Keratinocyte (primary cell): ENCODE data around the gene C4orf51. TPM values are rescaled to one million over a fixed set of nuclear protein-coding genes. Genes with fewer than 3 reads are reported as not detected.

ENCODE experiments used
- DNase-seq: peaks from one replicate; pipeline ENCODE4 v3.0.0-alpha.2; 2011; ENCODE audit warnings: low read depth, missing footprints, low spot score
- FAIRE-seq: peaks from 2 replicates; lab custom pipeline; 2011; peaks lifted over from hg19 to GRCh38; lab: Jason Lieb, UNC
- H2AFZ ChIP-seq: 2 replicates; pipeline ENCODE4 v1.6.0; 2012; ENCODE audit warnings: low read length, control low read depth, inconsistent platforms; ENCODE audit not compliant: control insufficient read depth
- H3K27ac ChIP-seq: 2 replicates; pipeline ENCODE4 v1.5.1; 2011; ENCODE audit warnings: low read length; ENCODE audit not compliant: control insufficient read depth, insufficient read depth
- H3K27me3 ChIP-seq: 3 replicates; pipeline ENCODE4 v1.6.0; 2011; ENCODE audit warnings: low read length; ENCODE audit not compliant: control insufficient read depth, insufficient read depth; ENCODE audit errors: extremely low read depth
- H3K36me3 ChIP-seq, 2 experiments: 2 replicates in 1 of 2; 3 replicates in 1 of 2; pipeline ENCODE4 v1.5.1; 2011; ENCODE audit warnings: low read length in 2 of 2, mild to moderate bottlenecking in 1 of 2; ENCODE audit not compliant: control insufficient read depth in 2 of 2, insufficient read depth in 2 of 2; ENCODE audit errors: extremely low read depth in 1 of 2
- H3K4me1 ChIP-seq: 3 replicates; pipeline ENCODE4 v1.5.1; 2011; ENCODE audit warnings: low read length; ENCODE audit not compliant: control insufficient read depth, insufficient read depth; ENCODE audit errors: extremely low read depth
- H3K4me2 ChIP-seq: 3 replicates; pipeline ENCODE4 v1.6.0; 2011; ENCODE audit warnings: low read depth, low read length; ENCODE audit not compliant: control insufficient read depth, insufficient read depth; ENCODE audit errors: extremely low read depth
- H3K4me3 ChIP-seq, 3 experiments: fragments of 200-600 bp in 1 of 3; sonication (generic) in 1 of 3; 2 replicates in 2 of 3; 3 replicates in 1 of 3; pipeline ENCODE4 v1.5.1; 2011 to 2016; ENCODE audit warnings: low read length in 3 of 3, mild to moderate bottlenecking in 3 of 3, control low read depth in 2 of 3, inconsistent platforms in 1 of 3, low read depth in 1 of 3, mixed read lengths in 1 of 3, mixed run types in 1 of 3, moderate library complexity in 1 of 3; ENCODE audit not compliant: control insufficient read depth in 2 of 3, insufficient read depth in 2 of 3; ENCODE audit errors: extremely low read depth in 1 of 3
- H3K79me2 ChIP-seq: 2 replicates; pipeline ENCODE4 v1.6.0; 2012; ENCODE audit warnings: low read length; ENCODE audit not compliant: control insufficient read depth, insufficient read depth
- H3K9ac ChIP-seq: 3 replicates; pipeline ENCODE4 v1.6.0; 2011; ENCODE audit warnings: low read length; ENCODE audit not compliant: control insufficient read depth, insufficient read depth; ENCODE audit errors: extremely low read depth
- H3K9me1 ChIP-seq: 3 replicates; pipeline ENCODE4 v1.6.0; 2011; ENCODE audit warnings: low read length; ENCODE audit not compliant: control insufficient read depth, insufficient read depth; ENCODE audit errors: extremely low read depth
- H3K9me3 ChIP-seq: 2 replicates; pipeline ENCODE4 v1.5.1; 2012; ENCODE audit warnings: low read depth, low read length; ENCODE audit not compliant: control insufficient read depth
- H4K20me1 ChIP-seq: 3 replicates; pipeline ENCODE4 v1.6.0; 2011; ENCODE audit warnings: low read length; ENCODE audit not compliant: control insufficient read depth, insufficient read depth; ENCODE audit errors: extremely low read depth
- EZH2 ChIP-seq: IDR thresholded peaks from one replicate; pipeline ENCODE4 v1.6.1; 2012; ENCODE audit warnings: inconsistent platforms, mild to moderate bottlenecking, low read length, moderate library complexity
- dilution Hi-C: fragments of 300-500 bp; cut with MboI; formaldehyde crosslinking; loops from one replicate; pipeline ENCODE4 v1.7.0; 2020; ENCODE audit warnings: low sequenced_read_pairs; ENCODE audit not compliant: extremely low pct_ligation_motif_present
- polyA plus RNA-seq, 5 experiments: library from polyadenylated mRNA; depleted of rRNA in 3 of 5; stranded (reverse) in 3 of 5; stranded (forward) in 1 of 5; unstranded in 1 of 5; fragments of >200 nt; gene quantifications; 1 replicate in 1 of 5; 2 replicates in 3 of 5; 3 replicates in 1 of 5; pipeline versions ENCODE4 v1.2.1 to v1.2.3, GENCODE V29; 2011 to 2012; ENCODE audit warnings: missing spikeins in 2 of 5, low read depth in 1 of 5, low replicate concordance in 1 of 5
- TF ChIP-seq, protein P1 (sequence below), 3 experiments: IDR thresholded peaks in 1 of 3; conservative IDR thresholded peaks in 1 of 3; optimal IDR thresholded peaks in 1 of 3; 2 replicates in 2 of 3; 3 replicates in 1 of 3; pipeline versions ENCODE3 to v1.5.1; 2011; ENCODE audit warnings: low read length in 3 of 3, mild to moderate bottlenecking in 3 of 3, moderate library complexity in 2 of 3, control low read depth in 1 of 3, inconsistent platforms in 1 of 3; ENCODE audit not compliant: insufficient read depth in 2 of 3; ENCODE audit errors: extremely low read depth in 1 of 3

Gene C4orf51
- polyA plus RNA-seq, 1 donor (not counting 4 experiments of a cell fraction or from before 2014, with no cell fraction given), result not detected

DNA sequence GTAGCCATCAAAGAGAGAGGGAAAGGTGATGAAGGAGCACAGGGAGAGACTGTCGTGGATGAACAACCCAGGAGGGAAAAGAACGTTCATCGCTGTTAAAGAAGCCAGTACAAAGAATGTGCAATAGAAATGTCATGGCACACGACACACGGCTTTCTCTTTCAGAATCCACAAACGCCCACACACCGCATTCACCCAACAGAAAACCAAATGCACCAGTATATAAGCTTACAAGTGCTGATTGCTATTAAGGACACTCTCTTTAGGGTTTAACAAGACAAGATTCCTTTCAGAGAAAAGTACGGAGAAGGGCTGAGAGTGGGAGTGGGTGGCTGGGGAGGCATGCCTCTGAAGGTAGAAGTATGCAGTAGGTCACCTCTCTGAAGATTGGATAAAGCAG is 80.2 kb downstream of the C4orf51 start:
- Histone ChIP-seq H3K79me2 (no peaks in the 10 kb centered on the region), H3K36me3 (peaks cover 8 to 25% of the 10 kb centered on the region in 2 experiments), H3K4me3 (no peak overlapping the region), H3K4me1 (no peaks in the 10 kb centered on the region), H3K27ac (no peak overlapping the region), H3K27me3 (no peaks in the 10 kb centered on the region), H3K9me3 (no peaks in the 10 kb centered on the region), H3K9me1 (no peaks in the 10 kb centered on the region), H3K9ac (no peak overlapping the region), H2AFZ (no peak overlapping the region), H4K20me1 (no peaks in the 10 kb centered on the region), H3K4me2 (no peak overlapping the region)
- FAIRE-seq (no peak), DNase-seq (no peak)
- TF ChIP-seq EZH2, result no peak
- TF ChIP-seq, protein P1, sequence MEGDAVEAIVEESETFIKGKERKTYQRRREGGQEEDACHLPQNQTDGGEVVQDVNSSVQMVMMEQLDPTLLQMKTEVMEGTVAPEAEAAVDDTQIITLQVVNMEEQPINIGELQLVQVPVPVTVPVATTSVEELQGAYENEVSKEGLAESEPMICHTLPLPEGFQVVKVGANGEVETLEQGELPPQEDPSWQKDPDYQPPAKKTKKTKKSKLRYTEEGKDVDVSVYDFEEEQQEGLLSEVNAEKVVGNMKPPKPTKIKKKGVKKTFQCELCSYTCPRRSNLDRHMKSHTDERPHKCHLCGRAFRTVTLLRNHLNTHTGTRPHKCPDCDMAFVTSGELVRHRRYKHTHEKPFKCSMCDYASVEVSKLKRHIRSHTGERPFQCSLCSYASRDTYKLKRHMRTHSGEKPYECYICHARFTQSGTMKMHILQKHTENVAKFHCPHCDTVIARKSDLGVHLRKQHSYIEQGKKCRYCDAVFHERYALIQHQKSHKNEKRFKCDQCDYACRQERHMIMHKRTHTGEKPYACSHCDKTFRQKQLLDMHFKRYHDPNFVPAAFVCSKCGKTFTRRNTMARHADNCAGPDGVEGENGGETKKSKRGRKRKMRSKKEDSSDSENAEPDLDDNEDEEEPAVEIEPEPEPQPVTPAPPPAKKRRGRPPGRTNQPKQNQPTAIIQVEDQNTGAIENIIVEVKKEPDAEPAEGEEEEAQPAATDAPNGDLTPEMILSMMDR (optimal IDR thresholded peaks at IDR 0.05 in 1 of 3, IDR thresholded peaks at IDR 0.05 in 1 of 3, conservative IDR thresholded peaks at IDR 0.05 in 1 of 3; ENCODE audit: extremely low read depth in 1 of 3, insufficient read depth in 2 of 3, low read length in 3 of 3), result no peak
- dilution Hi-C loops, result no loop called here

DNA sequence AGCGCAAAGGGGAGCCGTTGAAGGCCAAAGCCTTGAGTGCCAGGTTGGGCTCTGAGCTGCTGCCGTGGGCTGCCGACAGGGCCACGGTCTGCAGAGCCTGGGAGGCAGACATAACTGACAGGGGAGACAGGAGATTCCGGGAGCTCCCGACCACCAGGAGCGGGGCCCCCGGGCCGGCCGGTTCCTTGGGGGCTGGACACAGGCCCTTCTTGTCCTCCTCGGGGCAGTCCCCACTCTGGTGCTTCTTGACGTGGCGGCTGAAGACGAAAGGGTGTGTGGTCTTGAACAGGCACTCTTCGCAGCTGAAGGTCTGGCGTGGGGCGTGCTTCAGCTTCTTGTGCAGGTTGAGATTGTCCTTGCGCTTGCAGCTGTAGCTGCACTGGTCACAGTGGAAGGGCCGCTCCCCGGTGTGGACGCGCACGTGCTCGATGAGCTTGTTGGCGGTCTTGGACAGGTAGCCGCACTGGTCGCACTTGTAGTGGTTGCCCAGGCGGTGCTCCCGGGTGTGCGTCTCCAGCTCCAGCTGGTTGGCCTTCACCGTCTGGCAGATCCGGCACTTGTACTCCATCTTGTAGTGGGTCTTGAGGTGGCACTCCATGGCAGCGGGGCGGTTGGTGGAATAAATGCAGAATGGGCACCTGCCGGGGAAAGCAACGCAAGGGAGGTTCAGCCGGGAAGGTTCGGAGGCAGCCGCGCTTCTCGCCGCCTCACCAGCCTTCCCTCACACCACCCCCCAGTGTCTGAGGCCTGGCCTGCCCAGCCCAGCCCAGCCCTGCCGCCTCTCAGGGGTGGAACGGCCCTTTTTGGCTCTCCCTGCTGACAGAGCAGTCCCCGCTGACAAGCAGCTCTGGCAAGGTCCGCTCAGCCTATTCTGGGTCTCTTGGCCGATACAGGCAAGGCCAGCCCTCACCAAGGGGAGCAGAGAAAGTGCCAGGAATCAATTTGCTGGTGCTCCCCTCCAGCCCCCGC is 81.3 kb downstream of the C4orf51 start:
- Histone ChIP-seq H3K36me3 (peaks cover 13 to 28% of the 10 kb centered on the region in 2 experiments), H3K9ac (no peak overlapping the region), H2AFZ (no peak overlapping the region), H3K27me3 (no peaks in the 10 kb centered on the region), H4K20me1 (no peaks in the 10 kb centered on the region), H3K27ac (no peak overlapping the region), H3K4me3 (no peak overlapping the region), H3K79me2 (no peaks in the 10 kb centered on the region), H3K9me3 (no peaks in the 10 kb centered on the region), H3K4me1 (no peaks in the 10 kb centered on the region), H3K4me2 (no peak overlapping the region), H3K9me1 (no peaks in the 10 kb centered on the region)
- TF ChIP-seq, protein P1 (optimal IDR thresholded peaks at IDR 0.05 in 1 of 3, IDR thresholded peaks at IDR 0.05 in 1 of 3, conservative IDR thresholded peaks at IDR 0.05 in 1 of 3; ENCODE audit: extremely low read depth in 1 of 3, insufficient read depth in 2 of 3, low read length in 3 of 3), result no peak
- TF ChIP-seq EZH2, result no peak
- FAIRE-seq (no peak), DNase-seq (no peak)
- dilution Hi-C loops, result no loop called here
